Esophagus muscularis mucosa (tissue), 4 donors: ENCODE results near the gene SMIM35.

Experiments used
- CTCF ChIP-seq, 3 experiments: fragments of 200-600 bp in 2 of 3; fragments of 450-650 bp in 1 of 3; sonication (generic) in 2 of 3; IDR thresholded peaks; one replicate each; pipeline ENCODE4 v1.5.1; 2017 to 2019; ENCODE audit warnings: antibody characterized with exemption in 3 of 3, mild to moderate bottlenecking in 2 of 3, moderate library complexity in 1 of 3
- EP300 ChIP-seq: sonication (generic); formaldehyde crosslinking; IDR thresholded peaks from one replicate; pipeline ENCODE4 v1.6.1; 2017; ENCODE audit warnings: antibody characterized with exemption
- POLR2AphosphoS5 ChIP-seq, 2 donors: sonication (generic); formaldehyde crosslinking; IDR thresholded peaks; one replicate each; pipeline ENCODE4 v1.6.1; 2017; ENCODE audit warnings: antibody characterized with exemption in 2 of 2

- TF ChIP-seq CTCF (IDR thresholded peaks at IDR 0.05) (no peak), EP300 (no peak), POLR2AphosphoS5 (IDR thresholded peaks at IDR 0.05) (no peak)
These were observed 88.8 kb downstream of the SMIM35 start for GRCh38 chr11:117997823-117998579.
